Fibroblast of lung (primary cell): ENCODE results near the gene MAGEF1. TPM values are rescaled to one million over a fixed set of nuclear protein-coding genes. Genes with fewer than 3 reads are reported as not detected.

Experiments
- DNase-seq, 2 donors: peaks; one replicate each; pipeline versions ENCODE4 v3.0.0 to v3.0.0-alpha.2; 2010; ENCODE audit warnings: low read depth in 2 of 2
- H2AFZ ChIP-seq: 2 replicates; pipeline ENCODE4 v1.5.1; 2012; ENCODE audit warnings: low read length, control low read depth, inconsistent platforms
- H3K27ac ChIP-seq: 2 replicates; pipeline ENCODE4 v1.5.1; 2011; ENCODE audit warnings: low read length, control low read depth; ENCODE audit not compliant: insufficient read depth
- H3K27me3 ChIP-seq: 2 replicates; pipeline ENCODE4 v1.5.1; 2011; ENCODE audit warnings: mild to moderate bottlenecking, low read length; ENCODE audit not compliant: control insufficient read depth, insufficient read depth
- H3K36me3 ChIP-seq: 2 replicates; pipeline ENCODE4 v1.5.1; 2011; ENCODE audit warnings: low read length; ENCODE audit not compliant: control insufficient read depth, insufficient read depth
- H3K4me1 ChIP-seq: 2 replicates; pipeline ENCODE4 v1.5.1; 2011; ENCODE audit warnings: low read length; ENCODE audit not compliant: control insufficient read depth, insufficient read depth; ENCODE audit errors: extremely low read depth
- H3K4me2 ChIP-seq: 2 replicates; pipeline ENCODE4 v1.5.1; 2011; ENCODE audit warnings: low read length, control low read depth; ENCODE audit not compliant: insufficient read depth; ENCODE audit errors: extremely low read depth
- H3K4me3 ChIP-seq, 4 experiments: fragments of 200-600 bp in 1 of 4; sonication (generic) in 1 of 4; replicated peaks in 1 of 4; 2 replicates each; pipeline ENCODE4 v1.5.1; 2011 to 2016; ENCODE audit warnings: low read length in 4 of 4, low read depth in 3 of 4, mild to moderate bottlenecking in 3 of 4, control low read depth in 2 of 4, inconsistent platforms in 1 of 4, mixed read lengths in 1 of 4; ENCODE audit not compliant: insufficient read depth in 1 of 4; ENCODE audit errors: control extremely low read depth in 1 of 4
- H3K79me2 ChIP-seq: 2 replicates; pipeline ENCODE4 v1.5.1; 2012; ENCODE audit warnings: mild to moderate bottlenecking, low read length, inconsistent platforms; ENCODE audit not compliant: control insufficient read depth, insufficient read depth
- H3K9ac ChIP-seq: 2 replicates; pipeline ENCODE4 v1.5.1; 2011; ENCODE audit warnings: mild to moderate bottlenecking, low read length, control low read depth; ENCODE audit not compliant: insufficient read depth
- H3K9me3 ChIP-seq: 2 replicates; pipeline ENCODE4 v1.5.1; 2012; ENCODE audit warnings: low read depth, low read length; ENCODE audit not compliant: control insufficient read depth, insufficient read depth
- H4K20me1 ChIP-seq: 2 replicates; pipeline ENCODE4 v1.5.1; 2011; ENCODE audit warnings: low read length; ENCODE audit not compliant: control insufficient read depth, insufficient read depth; ENCODE audit errors: extremely low read depth
- EZH2 ChIP-seq: IDR thresholded peaks from 2 replicates; pipeline ENCODE4 v1.5.1; 2012; ENCODE audit warnings: low read length, control low read depth, mild to moderate bottlenecking; ENCODE audit errors: missing control alignments
- polyA plus RNA-seq, 2 donors: library from polyadenylated mRNA; depleted of rRNA in 1 of 2; stranded (reverse) in 1 of 2; unstranded in 1 of 2; fragments of >200 nt; gene quantifications; 2 replicates each; pipeline ENCODE4 v1.2.1, GENCODE V29; 2011 to 2012; ENCODE audit warnings: missing spikeins in 1 of 2
- total RNA-seq: library from RNA; depleted of rRNA; stranded (reverse); fragments of >200 nt; gene quantifications from 2 replicates; pipeline ENCODE4 v1.2.1, GENCODE V29; 2014
- TF ChIP-seq, protein P1 (sequence below), 2 donors: IDR thresholded peaks in 1 of 2; conservative IDR thresholded peaks in 1 of 2; 1 replicate in 1 of 2; 2 replicates in 1 of 2; pipeline ENCODE4 v1.5.1; 2011 to 2012; ENCODE audit warnings: low read length in 2 of 2, control low read depth in 1 of 2, inconsistent platforms in 1 of 2, low read depth in 1 of 2, mild to moderate bottlenecking in 1 of 2

MAGEF1 gene
- total and polyA plus RNA-seq, 2 donors (not counting 1 experiment from before 2014, with no cell fraction given): 21.5 to 22.6 TPM

DNA sequence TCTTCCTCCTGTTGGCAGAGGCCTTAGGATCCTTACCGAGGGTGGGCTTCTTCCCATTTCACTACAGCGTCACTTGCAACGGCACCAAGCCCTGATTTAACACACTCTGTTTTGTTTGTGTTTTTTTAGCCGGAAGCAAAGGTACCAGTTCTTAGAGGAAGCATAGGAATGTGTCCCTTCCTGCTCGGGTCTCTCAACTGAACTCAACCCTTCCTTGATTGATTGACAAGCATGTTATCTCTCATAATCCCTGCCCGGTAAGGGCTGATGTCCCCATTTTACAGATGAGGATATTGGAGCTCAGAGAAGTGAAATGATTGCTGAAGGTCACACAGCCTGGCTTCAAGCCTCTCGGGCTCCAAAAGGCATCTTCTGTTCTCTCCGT lies 26.6 kb upstream of the MAGEF1 start:
- DNase-seq: no peak
- H3K9me3 ChIP-seq: no peaks in the 10 kb centered on the region
- no peak overlapping the region for H3K9ac ChIP-seq
- no peaks in the 10 kb centered on the region for H4K20me1 ChIP-seq
- H3K4me3 ChIP-seq: no peak overlapping the region
- no peaks in the 10 kb centered on the region for H3K79me2 ChIP-seq
- no peaks in the 10 kb centered on the region for H3K4me1 ChIP-seq
- H3K27me3 ChIP-seq: no peaks in the 10 kb centered on the region
- H3K4me2 ChIP-seq: no peak overlapping the region
- no peaks in the 10 kb centered on the region for H3K36me3 ChIP-seq
- TF ChIP-seq EZH2: no peak
- TF ChIP-seq, protein P1, sequence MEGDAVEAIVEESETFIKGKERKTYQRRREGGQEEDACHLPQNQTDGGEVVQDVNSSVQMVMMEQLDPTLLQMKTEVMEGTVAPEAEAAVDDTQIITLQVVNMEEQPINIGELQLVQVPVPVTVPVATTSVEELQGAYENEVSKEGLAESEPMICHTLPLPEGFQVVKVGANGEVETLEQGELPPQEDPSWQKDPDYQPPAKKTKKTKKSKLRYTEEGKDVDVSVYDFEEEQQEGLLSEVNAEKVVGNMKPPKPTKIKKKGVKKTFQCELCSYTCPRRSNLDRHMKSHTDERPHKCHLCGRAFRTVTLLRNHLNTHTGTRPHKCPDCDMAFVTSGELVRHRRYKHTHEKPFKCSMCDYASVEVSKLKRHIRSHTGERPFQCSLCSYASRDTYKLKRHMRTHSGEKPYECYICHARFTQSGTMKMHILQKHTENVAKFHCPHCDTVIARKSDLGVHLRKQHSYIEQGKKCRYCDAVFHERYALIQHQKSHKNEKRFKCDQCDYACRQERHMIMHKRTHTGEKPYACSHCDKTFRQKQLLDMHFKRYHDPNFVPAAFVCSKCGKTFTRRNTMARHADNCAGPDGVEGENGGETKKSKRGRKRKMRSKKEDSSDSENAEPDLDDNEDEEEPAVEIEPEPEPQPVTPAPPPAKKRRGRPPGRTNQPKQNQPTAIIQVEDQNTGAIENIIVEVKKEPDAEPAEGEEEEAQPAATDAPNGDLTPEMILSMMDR (conservative IDR thresholded peaks at IDR 0.05 in 1 of 2, IDR thresholded peaks at IDR 0.05 in 1 of 2; ENCODE audit: low read depth in 1 of 2, low read length in 2 of 2): no peak
- no peak overlapping the region for H3K27ac ChIP-seq
- no peak overlapping the region for H2AFZ ChIP-seq

DNA sequence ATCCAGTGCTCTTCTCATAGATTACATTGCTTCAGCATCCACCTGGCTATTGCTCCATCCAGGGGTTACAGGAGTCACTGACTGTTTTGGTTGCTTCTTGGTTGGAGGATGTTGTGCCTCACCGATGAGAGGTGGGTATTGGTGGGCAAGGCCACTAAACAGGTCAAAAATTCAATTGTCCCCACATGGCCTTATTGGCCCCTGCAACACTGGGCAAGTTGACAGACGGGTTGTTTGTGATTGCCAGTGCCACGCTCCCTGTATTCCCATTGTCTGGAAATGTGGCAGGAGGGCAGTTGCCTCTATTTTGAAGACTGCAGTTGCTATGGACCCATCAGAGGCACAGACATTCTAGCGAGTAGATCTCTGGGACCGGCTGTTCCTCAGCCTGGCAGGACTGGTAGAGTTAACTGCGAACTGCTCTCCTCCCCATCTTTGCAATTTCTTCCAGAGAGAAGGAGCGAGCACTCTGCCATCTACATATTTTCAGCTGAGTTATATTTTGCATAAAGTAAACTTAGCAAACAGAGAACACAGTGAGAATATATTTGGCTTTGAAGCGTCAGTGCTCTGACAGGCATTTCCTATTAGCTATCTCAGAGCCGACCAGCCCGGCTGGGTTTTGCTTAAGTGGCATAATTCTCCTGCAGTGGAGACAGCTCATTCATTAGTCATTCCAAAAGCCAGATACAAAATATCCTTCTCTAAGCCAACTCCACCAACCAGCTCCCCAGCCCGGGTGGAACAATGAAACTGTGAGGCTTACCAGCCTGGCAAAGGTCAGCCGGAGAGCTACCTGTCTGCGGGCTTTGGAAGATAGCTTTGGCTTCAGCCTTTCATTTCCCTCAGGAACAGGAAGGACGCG lies 26.0 kb upstream of the MAGEF1 start:
- Histone ChIP-seq H4K20me1 (no peaks in the 10 kb centered on the region), H2AFZ (no peak overlapping the region), H3K36me3 (no peaks in the 10 kb centered on the region), H3K79me2 (no peaks in the 10 kb centered on the region), H3K9me3 (no peaks in the 10 kb centered on the region), H3K4me1 (no peaks in the 10 kb centered on the region), H3K4me2 (no peak overlapping the region), H3K27me3 (no peaks in the 10 kb centered on the region), H3K27ac (no peak overlapping the region), H3K9ac (no peak overlapping the region), H3K4me3 (no peak overlapping the region)
- no peak for TF ChIP-seq EZH2
- TF ChIP-seq, protein P1 (conservative IDR thresholded peaks at IDR 0.05 in 1 of 2, IDR thresholded peaks at IDR 0.05 in 1 of 2; ENCODE audit: low read depth in 1 of 2, low read length in 2 of 2): no peak
- DNase-seq: peak; percentile 45 to 76

DNA sequence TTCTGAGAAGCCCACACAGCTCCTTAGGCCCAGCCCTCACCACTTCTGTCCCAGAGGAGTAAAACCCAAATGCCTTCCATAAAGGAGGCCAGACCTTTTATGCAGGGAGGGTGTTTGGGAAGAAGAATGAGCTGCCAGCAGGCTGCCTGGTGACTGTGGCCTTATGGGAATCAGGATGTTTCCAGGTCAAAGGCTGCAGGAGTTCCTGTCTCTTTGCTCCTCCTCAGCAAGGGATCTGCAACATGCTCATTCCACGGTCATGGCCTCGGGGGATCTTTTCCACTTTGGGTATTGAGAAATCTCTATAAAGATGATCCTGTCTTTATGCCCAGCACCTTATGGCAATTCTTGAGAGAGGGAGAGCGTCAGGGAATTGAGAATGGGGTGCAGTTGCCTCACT lies 25.2 kb upstream of the MAGEF1 start:
- no peak overlapping the region for H3K4me3 ChIP-seq
- no peaks in the 10 kb centered on the region for H3K79me2 ChIP-seq
- no peak overlapping the region for H3K4me2 ChIP-seq
- no peak overlapping the region for H3K27ac ChIP-seq
- DNase-seq: no peak
- H3K9ac ChIP-seq: no peak overlapping the region
- H3K27me3 ChIP-seq: no peaks in the 10 kb centered on the region
- H3K9me3 ChIP-seq: no peaks in the 10 kb centered on the region
- no peaks in the 10 kb centered on the region for H3K4me1 ChIP-seq
- no peaks in the 10 kb centered on the region for H4K20me1 ChIP-seq
- no peak overlapping the region for H2AFZ ChIP-seq
- no peaks in the 10 kb centered on the region for H3K36me3 ChIP-seq
- TF ChIP-seq, protein P1 (conservative IDR thresholded peaks at IDR 0.05 in 1 of 2, IDR thresholded peaks at IDR 0.05 in 1 of 2; ENCODE audit: low read depth in 1 of 2, low read length in 2 of 2): no peak
- TF ChIP-seq EZH2: no peak
